Activated T-cell treated with anti-CD3 and anti-CD28 coated beads, Interleukin-2, amount 50 U/mL, for 48 hours (primary cell): ENCODE measurements around the gene MRPS25.

Experiments used
- DNase-seq, 2 experiments: peaks; one replicate each; pipeline ENCODE4 v3.0.0-alpha.2; 2020

Gene MRPS25

DNA sequence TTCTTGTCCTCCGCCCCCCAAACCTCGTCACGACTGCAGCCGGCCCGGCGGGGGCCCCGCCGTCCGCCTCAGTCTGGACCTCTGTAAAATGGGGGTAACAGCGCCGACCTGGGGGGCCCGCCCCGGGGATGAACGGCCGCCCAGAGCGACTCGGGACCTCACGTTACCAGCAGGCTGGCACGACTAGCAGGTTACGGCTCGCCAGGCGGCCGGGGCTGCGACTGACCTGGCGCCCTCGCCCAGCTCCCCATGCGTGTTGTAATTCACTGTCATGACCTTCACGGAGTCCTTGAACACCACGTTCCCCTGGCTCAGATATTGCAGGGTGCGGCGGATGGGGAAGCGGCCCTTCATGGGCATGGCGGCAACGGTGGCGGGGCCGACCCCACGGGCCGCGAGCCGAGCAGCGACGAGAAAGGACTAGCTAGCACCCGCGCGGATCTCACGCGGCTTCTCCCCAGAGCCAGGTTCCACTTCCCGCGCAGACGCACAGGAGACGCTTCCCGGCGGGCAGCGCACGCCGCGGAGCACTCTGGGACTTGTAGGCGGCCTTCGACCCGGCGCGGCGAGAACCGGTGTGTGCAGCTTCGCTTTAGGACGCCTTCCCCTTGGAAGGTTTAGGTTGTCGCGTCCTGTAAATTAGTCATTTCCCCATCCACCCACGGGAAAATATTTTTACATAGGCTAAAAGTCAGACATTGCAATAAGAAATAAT lies at the start of gene MRPS25:
TSS of gene MRPS25 (minus strand) at position 481 of the 715 bp plus-strand sequence. CDS start at position 360, 121 bp downstream.
- DNase-seq, result peak; percentile 90 to 92

DNA sequence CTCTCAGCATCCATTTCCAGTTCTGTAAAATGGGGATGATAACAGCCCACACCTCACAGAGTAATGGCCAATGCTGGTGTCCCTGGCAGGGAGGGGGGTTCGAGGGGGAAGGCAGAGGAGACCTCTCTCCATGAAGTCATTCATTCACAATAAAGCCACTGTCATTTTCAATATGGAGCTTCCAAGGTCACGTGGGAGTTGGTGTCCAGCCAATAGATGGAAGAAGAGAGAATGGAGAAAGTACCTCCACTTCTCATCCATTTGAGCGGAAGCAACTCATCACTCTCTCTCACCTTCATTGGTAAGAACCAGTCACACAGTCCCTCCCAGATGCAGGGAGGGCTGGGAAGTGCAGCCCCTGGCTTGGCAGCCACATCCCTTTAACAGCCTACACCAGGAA lies 48.8 kb upstream of the MRPS25 start:
- no peak for DNase-seq

DNA sequence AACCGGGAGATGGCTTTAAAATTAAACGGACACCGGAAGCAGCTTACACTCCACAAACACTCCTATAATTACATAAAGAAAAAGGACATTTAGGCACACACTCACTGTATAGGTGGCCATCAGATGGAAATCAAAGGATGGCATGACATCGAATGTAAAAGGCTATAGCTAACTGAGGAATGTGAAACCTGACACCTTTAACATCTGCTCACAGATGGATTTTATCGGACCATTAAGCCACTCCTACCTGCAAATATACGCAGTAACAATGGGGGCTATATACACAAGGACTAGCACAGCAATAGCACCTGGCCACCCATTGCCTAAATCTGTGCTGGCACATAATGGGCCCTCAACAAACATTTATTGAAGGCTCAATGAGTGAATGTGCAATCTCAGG lies 48.4 kb upstream of the MRPS25 start:
- DNase-seq, result no peak

DNA sequence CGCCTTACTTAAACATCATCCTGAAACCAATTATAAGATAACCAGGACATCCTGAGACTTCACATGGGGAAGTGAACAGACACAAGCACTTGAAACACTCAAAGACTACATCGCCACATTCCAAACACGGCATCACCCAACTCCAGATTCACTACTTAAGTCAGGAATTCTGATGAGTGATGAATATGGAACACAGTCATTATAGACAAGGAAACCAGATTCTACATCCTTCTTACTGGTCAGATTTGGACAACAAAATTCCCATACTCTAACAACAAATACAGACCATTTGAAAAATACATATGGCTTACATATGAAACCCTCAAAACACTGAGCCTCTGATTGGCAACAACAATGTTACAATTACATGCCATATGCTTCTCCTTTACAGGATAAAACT lies 46.9 kb upstream of the MRPS25 start:
- no peak for DNase-seq

DNA sequence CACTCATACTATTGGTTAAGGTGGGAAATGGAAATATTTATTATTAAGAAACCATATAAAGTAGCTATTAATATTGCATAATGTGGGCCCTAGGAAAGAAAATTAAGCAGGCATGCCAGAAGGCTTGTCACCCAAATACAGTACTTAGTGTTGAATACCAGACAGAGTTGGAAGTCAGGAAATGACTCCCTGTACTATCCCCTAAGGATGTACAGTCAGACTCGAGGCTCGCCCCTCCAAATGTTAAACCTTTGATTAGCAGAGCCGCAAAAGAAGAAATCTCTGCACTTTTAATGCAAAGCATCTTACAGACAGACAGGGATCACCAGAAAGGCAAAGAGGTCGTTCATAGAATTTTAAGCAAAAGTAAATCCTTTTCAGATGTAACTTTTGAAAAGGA lies 45.1 kb upstream of the MRPS25 start:
- DNase-seq, result no peak

DNA sequence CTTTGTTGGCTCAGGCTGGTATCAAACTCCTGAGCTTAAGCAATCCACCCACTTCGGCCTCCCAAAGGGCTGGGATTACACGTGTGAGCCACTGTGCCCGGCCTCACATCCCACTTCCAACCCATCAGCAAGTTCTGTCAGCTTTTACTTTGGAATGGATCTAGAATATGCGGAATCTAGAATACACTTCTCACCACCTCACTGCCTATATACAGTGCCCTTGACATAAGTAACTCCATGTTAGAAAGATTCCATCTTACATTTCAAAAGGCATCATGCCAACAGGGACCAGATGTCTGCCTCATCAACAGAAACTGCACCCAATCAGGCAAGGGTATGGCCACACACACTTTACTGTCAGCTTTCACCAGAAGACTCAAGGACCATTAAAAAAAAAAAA lies 43.8 kb upstream of the MRPS25 start:
- no peak for DNase-seq

DNA sequence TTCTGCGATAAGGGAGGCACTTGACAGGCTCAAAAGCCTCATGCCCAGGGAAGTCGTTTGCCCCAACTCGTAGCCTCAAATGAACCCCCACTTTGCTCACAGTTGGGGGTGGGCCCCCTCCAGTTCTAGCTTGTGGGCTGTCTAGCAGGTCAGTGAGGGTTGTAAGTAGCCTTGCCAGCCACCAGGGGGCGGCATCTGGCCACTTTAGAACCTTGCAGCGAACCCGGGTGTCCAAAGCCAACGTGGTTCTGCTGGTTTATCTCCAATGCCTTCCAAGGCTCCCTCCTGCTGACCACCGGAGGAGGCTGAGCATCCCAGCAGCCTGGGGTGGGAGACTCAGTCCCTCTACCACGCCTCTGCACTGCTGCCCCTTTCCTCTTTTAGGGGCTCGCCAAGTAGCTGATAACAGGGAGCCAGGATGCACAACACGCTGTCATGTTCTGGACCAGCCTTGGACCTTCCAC lies 43.0 kb upstream of the MRPS25 start:
- peak; percentile 80 to 85 for DNase-seq

DNA sequence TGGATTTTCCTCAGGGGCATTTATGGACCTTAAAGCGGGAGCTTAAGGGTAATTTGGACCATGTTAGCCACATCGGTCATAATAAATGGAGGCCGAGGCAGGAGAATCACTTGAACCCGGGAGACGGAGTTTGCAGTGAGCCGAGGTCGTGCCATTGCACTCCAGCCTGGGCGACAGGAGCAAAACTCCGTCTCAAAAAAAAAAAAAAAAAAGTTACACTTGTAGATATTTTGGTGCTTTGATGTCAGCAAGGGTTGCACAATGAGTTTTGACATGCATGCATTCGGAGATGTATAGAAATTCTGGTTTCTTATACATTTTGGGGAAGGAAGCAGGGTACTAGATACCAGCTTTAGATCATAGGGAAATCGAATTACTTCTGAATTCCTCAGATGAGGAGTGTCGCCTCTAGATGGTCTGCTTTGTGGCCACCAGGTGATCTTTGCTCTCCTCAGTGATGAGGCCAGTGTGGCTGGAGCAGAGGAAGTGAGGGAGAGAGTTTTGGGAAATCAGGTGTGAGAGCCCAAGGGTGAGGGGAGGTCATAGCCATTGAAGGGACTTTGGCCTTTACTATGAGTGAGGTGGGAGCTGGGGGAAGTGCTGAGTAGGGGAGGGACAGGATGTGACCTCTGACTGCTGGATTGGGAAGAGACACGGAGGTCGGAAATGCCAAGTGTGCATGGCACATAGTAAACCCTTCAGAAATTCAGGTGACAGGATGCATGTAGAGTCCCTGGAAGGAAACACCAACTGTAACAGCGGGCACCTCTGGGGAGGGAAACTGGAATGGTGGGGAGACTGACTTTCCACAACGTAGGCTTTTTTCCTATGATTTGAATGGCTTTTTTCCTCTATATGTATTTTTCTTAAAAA lies 42.2 kb upstream of the MRPS25 start:
- DNase-seq, result no peak

DNA sequence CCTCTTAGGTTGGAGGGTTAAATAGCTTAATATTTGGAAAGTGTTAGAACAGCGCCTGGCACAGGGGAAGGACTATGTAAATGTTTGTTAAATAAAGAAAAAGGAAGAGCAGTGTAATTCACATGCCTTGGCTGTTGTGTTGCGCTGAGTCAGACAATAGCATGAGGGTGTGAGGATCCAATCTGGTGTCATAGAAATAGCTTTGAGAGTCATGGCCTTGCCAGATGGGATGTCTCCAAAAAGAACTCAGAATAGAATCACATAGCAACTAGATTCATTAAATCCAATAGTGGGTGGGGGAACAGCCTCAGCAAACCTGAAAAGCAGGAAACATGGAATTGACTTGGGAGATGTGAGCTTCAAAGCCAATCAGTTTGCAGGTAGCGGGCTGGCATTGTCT lies 37.7 kb upstream of the MRPS25 start:
- no peak for DNase-seq

DNA sequence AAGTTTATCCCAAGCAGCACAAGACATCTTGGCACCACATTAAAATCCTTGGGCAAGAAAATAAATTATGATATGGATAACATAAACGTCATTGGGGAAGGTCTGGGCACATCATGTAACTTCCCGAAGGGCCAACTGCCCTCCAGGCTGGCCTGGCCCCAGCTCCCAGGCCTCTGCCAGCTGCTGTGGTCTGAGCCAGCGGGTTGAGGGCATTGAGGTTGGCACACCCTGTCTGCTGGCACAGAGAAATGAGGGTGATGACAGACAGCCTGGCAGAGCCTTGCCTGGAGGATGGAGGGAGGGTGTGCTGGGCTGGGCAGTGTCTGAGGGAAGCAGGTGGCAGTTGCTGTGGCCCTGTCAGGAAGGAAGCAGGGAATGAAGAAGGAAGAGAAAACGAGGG lies 37.1 kb upstream of the MRPS25 start:
- DNase-seq, result no peak

DNA sequence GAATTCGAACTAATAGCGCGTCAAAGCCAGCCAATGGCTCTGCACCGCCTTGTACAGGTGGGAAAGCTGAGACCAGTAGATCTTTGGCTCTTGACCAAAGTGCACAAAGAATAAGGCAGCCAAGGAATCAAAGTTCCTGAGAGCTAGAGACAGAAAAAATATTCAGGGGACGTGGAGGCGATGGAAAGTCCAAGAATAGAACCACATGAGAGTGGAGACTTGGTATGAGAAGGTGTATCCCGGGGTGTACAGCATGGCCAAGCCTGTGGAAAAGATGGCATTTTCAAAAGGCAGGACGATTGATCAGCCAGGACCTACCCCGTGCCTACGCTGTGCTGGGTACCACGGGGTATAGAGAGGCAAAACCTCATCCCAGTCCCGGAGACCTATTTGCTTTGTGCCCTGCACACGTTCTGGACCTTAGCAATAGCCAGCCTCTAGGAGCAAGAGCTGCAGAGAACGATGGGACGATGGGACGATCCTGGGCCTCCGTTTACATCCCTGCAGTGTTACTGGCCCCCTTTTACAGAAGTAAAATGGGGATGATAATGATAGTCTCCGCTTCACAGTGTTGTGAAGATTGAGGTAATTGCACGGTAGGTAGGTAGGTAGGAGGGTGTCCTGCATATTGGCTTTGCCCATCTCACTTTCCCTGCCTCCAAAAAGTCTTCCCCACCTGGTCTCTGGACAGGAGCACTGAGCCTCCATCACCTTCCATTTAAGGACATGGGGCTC lies 34.4 kb upstream of the MRPS25 start:
- no peak for DNase-seq

DNA sequence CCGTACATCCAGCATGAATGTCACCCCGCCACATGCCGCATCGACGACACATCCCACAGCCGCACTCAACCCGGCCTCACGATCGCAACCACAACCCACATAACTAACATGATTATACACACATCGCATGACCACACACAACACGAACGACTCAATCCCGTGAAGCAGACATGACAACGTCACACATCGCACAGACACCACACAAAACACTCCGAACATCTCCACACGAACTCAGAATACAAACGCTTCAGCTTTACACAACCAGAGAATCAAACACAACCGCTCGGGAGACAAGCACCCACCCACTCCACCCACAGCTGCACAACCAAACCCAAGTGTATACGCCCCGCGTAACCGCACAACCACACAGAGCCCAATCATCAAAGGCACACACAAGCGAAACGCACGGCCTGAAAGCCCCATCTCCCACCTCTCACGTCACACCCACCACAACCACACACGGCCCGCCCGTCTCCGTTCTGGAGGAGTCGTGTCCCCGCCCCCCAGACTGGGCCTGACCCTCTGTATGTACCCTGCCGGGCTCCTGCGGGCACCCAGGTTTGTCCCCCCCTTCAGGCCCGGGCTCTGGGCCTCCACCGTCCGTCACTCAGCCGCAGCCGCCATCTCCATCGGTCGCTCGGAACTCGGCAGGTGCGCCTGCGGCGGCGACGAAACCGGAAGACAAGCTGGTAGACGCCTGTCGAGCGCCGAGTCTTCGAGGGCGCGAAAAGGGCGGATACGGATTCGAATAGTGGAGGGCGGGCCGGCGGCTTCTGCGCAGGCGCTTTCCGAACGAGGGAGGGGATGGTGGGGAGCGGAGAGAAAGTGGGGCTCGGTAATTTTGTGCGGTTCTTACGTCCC lies 33.6 kb upstream of the MRPS25 start, which contains the start of gene RBSN:
TSS of gene RBSN (minus strand) at position 646 of the 861 bp plus-strand sequence. CDS start 3,028 bp downstream, outside the sequence.
- peak; percentile 97 for DNase-seq

DNA sequence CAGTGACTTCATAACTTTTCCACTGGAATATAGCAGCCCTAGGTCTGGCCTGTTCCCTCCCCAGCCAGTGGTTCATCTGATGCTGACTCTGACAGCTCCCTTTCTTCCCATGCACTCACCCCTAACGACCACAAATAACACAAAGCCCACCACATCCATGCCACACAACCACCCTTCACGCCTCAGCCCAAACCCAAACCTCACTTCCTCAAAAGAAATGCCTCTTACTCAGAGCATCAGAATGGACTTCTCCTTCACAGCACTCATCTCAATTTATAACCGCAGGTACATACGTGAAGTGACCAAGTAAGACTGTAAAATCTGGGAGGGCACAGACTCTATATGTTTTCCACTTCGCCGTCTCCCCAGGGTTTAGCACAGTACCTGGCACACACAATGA lies 32.8 kb upstream of the MRPS25 start:
- peak; percentile 75 to 80 for DNase-seq

DNA sequence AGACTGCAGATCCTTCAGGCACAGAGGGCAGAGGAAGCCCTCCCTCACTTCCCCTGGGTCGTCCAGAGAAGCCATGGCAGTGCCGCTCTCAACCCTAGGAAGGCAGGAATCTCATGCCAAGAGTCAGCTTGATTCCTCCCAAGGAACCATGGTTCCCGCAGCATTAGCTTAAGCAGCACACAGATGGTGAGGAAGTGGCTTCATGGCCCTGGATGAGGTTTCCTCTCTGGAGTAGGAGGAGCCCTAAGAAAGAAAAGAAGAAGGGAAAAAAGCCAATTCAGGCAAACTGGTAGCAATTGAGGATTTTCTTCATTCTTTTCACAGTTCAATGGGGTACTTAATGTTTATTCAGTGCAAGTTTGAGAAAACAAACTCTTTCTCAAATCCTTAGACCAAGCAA lies 30.9 kb upstream of the MRPS25 start:
- DNase-seq, result no peak

DNA sequence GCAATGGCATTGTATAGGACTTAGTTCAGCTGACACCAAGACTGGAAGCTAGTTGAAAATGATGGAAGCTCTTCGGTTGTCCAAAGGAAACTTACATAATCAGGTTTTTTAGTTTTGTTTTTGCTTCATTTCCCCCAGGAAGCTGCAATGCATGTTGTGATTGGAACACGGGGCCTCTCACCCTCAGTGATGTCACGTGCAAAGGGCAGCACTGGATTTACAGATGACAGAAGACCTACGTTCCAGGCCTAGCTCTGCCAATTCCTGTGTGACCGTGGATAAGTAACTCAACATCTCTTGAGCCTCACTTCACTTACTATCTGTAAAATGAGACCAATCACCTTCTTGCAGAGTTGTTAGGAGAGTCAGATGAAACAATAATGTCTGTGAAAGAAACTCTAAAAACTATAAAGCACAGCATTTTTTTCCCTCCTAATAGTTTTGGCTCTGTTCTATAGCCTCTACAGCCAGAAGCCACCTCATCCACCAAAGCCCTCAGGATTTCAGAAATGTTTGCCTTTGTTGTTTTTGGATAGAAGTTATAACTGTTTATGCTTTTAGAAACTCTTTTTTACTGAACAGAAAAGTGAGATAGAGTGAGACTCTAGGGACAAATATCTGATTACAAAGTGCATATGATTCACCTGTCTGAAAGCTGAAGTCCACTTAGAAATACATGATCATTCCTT lies 29.2 kb upstream of the MRPS25 start:
- DNase-seq, result no peak

DNA sequence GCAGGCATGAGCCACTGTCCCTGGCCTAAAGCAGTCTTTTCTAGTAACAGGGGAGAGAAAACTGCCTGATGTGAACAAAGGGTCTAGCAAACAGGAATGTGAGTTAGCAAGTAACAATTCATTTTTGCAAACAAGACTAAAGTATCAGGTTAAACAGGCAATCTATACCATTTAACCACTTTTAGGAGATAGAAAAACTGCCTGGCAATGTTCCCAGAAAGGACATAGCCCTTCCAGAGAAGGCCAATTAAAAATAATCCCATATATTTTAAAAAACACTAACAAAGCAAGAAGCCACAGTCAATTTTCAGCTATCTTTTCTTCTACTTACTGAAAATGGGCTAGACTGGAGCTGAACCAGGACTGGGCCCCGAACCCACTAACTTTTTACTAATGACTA lies 27.6 kb upstream of the MRPS25 start:
- no peak for DNase-seq

DNA sequence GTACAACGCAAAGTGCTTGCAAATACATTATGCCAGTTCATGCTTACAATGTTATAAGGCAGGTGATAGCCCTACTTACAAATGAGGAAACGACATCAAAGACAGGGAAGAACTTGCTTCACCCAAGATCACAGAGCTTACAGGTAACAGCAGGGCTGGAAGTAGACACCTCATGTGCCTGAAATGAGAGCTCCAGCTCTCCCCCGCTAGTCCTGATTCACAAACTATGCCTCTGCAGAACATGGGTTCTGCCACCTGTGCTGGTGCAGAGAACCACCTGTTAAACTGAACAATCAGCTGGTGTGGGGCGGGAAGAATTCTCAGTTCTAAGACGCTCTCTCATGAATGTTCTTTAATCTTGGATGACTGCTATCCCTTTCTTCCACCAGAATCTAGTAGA lies 26.5 kb upstream of the MRPS25 start:
- DNase-seq, result no peak

DNA sequence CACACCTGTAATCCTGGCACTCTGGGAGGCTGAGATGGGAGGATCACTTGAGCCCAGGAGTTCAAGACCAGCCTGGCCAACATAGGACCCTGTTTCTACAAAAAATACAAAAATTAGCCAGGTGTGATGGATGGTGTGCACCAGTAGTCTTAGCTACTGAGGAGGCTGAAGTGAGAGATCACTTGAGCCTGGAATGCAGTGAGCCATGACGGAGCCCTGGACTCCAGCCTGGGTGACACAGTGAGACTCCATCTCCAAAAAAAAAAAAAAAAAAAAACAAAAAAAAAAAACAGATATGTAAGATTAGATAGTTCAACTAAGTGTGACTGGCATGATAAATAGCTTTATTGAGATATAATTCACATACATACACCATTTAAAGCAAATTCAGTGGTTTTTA lies 24.1 kb upstream of the MRPS25 start:
- DNase-seq, result no peak

DNA sequence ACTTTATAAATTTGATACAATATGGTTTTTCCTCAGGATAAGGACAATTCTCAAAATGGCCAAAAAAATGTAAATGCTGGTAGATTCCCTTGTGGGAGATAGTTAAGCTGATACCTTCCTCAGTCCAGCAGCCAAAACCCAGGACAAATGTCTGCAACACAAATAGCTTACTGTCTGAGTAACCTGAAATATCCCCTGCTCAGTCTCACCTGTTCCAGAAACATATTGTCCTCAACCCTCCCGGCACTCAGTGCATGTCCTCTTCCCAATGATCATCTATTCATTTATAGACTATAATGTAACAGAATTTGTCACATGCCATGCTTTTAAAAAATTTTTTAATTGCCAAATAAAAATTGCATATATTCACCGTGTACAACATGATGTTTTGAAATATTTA lies 21.6 kb upstream of the MRPS25 start:
- DNase-seq, result no peak

DNA sequence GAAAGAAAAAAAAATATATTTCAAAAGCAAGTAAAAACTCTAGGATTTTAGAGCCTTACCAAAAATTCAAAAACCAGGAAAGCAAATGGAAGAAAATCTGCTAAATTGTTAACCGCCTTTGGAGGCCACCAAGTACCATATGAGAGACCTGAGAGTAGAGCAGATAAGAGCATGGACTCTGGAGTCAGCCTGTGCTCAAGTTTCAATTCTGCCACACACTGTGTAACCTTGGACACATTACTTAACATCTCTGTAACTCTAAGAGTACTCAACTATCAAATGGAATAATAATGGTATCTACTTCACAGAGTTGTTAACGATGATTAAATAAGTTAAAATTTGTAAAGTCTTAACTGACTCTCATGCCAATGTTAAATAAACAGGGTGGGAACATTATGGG lies 21.1 kb upstream of the MRPS25 start:
- no peak for DNase-seq

DNA sequence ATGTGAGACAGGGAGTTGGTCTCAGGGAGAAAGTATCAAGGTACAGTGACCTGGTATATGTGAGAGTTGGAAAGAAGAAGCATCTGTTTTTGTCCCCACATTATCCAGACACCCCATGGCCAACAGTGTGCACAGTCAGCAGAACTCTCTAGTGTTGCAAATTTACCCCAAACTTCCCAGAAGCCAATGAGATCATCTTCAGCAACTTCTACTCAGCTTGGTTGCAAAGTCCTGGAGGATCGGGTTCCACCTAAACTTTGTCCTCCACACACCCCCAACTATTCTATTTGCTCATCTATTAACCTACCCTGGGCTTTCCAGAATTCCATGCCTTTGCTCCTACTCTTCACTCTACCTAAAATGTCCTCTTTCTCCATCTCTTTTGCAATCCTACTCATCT lies 18.1 kb upstream of the MRPS25 start:
- DNase-seq, result no peak
